Gastrocnemius medialis (tissue), 4 donors: Measurements from ENCODE around the gene AFAP1L2. TPM values are rescaled to one million over a fixed set of nuclear protein-coding genes. Genes with fewer than 3 reads are reported as not detected.

Source experiments
- ATAC-seq, 2 donors: fragments of 150-250 bp; one replicate each; pipeline ENCODE4 v1.9.1; 2016
- DNase-seq, 2 donors: peaks; one replicate each; pipeline ENCODE4 v3.0.0-alpha.2; 2019
- H3K27ac ChIP-seq, 4 donors: fragments of 200-600 bp; sonication (generic); 1 replicate in 1 of 4; 2 replicates in 3 of 4; pipeline ENCODE4 v1.5.1; 2016 to 2018; ENCODE audit warnings: mild to moderate bottlenecking in 2 of 4, moderate library complexity in 1 of 4
- H3K27me3 ChIP-seq, 3 donors: fragments of 200-600 bp; sonication (generic) in 2 of 3; 1 replicate in 1 of 3; 2 replicates in 2 of 3; pipeline versions ENCODE4 v1.5.1 to v1.6.0; 2016 to 2019; ENCODE audit warnings: mild to moderate bottlenecking in 1 of 3, moderate library complexity in 1 of 3
- H3K36me3 ChIP-seq, 2 donors: fragments of 200-600 bp; sonication (generic) in 1 of 2; one replicate each; pipeline ENCODE4 v1.5.1; 2017 to 2018
- H3K4me1 ChIP-seq, 2 donors: fragments of 200-600 bp; sonication (generic) in 1 of 2; one replicate each; pipeline ENCODE4 v1.5.1; 2016 to 2017; ENCODE audit warnings: mild to moderate bottlenecking in 2 of 2
- H3K4me3 ChIP-seq, 4 donors: fragments of 200-600 bp; sonication (generic) in 3 of 4; 1 replicate in 1 of 4; 2 replicates in 3 of 4; pipeline ENCODE4 v1.5.1; 2016 to 2019; ENCODE audit warnings: mild to moderate bottlenecking in 2 of 4
- H3K9me3 ChIP-seq, 3 donors: fragments of 200-600 bp; sonication (generic) in 2 of 3; 1 replicate in 1 of 3; 2 replicates in 2 of 3; pipeline ENCODE4 v1.5.1; 2016 to 2019
- POLR2A ChIP-seq, 2 donors: fragments of 450-650 bp; IDR thresholded peaks; one replicate each; pipeline ENCODE4 v1.6.1; 2017; ENCODE audit warnings: antibody characterized with exemption in 2 of 2, mild to moderate bottlenecking in 2 of 2, moderate library complexity in 2 of 2
- in situ Hi-C, 4 donors: fragments of 200-750 bp; cut with MboI; loops; one replicate each; pipeline versions ENCODE4 v1.15.0 to v1.8.0; 2017; ENCODE audit warnings: low sequenced_read_pairs in 4 of 4
- intact Hi-C: fragments of 100-400 bp; cut with DNase I; formaldehyde crosslinking; loops from one replicate; pipeline ENCODE4 v1.15.1; 2023; ENCODE audit warnings: low total_unique reads
- total RNA-seq, 4 donors: library from RNA; depleted of rRNA; stranded (reverse); fragments of >200 nt; gene quantifications; one replicate each; pipeline versions ENCODE4 v1.1.0 to v1.2.3, GENCODE V29; 2016
- TF ChIP-seq, protein P1 (sequence below), 5 experiments: fragments of 450-650 bp in 3 of 5; fragments of 200-600 bp in 2 of 5; sonication (generic) in 2 of 5; IDR thresholded peaks in 4 of 5; conservative IDR thresholded peaks in 1 of 5; 1 replicate in 4 of 5; 2 replicates in 1 of 5; pipeline ENCODE4 v1.5.1; 2016 to 2019; ENCODE audit warnings: antibody characterized with exemption in 5 of 5, mild to moderate bottlenecking in 3 of 5, moderate library complexity in 3 of 5

The AFAP1L2 gene
- total RNA-seq, 4 donors from 2014 or later, result 1.3 to 3.5 (median 2.1) TPM

DNA sequence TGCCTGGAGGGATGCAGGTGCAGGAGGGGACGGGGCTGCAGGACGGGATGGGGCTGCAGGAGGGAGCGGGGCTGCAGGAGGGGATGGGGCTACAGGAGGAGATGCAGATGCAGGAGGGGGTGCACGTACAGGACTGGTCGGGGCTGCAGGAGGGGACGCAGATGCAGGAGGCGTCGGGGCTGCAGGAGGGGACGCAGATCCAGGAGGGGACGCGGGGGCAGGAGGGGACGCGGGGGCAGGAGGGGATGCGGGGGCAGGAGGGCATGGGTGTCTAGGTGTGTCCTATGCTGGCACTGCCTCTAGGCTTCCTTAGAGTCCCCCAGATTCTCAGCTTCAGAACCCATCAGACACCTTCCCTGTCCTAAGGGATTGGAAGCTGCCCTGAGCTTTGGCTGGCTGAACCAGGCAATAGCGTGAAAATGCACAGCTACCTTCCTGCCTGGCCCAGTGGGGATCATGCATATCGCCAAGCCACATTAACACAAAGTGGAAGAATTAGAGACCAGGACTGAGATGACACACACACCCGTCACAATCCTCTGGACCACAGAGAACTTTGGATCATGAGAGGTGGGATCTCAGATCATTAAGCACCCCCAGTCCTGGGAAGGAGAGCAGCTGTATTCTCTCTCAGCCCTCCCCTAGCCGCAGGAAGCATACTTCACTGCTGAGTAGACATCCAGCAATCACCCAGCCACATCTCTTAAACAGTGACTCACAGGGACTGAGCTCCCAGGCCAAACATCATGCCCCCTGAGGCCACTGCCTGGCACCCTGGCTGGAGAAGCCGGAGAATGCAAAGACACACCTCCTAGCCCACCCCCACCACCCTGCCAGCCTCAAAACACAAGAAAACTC lies 98.0 kb downstream of the AFAP1L2 start:
- Histone ChIP-seq H3K4me3 (no peak overlapping the region), H3K27ac (no peak overlapping the region), H3K27me3 (no peaks in the 10 kb centered on the region), H3K36me3 (no peaks in the 10 kb centered on the region), H3K4me1 (peaks cover 8 to 13% of the 10 kb centered on the region in 2 donors), H3K9me3 (no peaks in the 10 kb centered on the region)
- ATAC-seq (no peak), DNase-seq (no peak)
- TF ChIP-seq, protein P1, sequence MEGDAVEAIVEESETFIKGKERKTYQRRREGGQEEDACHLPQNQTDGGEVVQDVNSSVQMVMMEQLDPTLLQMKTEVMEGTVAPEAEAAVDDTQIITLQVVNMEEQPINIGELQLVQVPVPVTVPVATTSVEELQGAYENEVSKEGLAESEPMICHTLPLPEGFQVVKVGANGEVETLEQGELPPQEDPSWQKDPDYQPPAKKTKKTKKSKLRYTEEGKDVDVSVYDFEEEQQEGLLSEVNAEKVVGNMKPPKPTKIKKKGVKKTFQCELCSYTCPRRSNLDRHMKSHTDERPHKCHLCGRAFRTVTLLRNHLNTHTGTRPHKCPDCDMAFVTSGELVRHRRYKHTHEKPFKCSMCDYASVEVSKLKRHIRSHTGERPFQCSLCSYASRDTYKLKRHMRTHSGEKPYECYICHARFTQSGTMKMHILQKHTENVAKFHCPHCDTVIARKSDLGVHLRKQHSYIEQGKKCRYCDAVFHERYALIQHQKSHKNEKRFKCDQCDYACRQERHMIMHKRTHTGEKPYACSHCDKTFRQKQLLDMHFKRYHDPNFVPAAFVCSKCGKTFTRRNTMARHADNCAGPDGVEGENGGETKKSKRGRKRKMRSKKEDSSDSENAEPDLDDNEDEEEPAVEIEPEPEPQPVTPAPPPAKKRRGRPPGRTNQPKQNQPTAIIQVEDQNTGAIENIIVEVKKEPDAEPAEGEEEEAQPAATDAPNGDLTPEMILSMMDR (IDR thresholded peaks at IDR 0.05 in 4 of 5, conservative IDR thresholded peaks at IDR 0.05 in 1 of 5), result no peak
- TF ChIP-seq POLR2A (IDR thresholded peaks at IDR 0.05), result no peak
- in situ Hi-C loops, result loop anchor here in 3 of 4 donors (10.0 to 25.0 kb wide), 7 partner anchors 128 to 831 kb away; partner anchors contain the start of gene FHIP2A (in 1 of the 3)
- intact Hi-C loops, result loop anchor here (10.0 kb wide), 1 partner anchor 98 kb away; the partner anchor contains the start of gene AFAP1L2

DNA sequence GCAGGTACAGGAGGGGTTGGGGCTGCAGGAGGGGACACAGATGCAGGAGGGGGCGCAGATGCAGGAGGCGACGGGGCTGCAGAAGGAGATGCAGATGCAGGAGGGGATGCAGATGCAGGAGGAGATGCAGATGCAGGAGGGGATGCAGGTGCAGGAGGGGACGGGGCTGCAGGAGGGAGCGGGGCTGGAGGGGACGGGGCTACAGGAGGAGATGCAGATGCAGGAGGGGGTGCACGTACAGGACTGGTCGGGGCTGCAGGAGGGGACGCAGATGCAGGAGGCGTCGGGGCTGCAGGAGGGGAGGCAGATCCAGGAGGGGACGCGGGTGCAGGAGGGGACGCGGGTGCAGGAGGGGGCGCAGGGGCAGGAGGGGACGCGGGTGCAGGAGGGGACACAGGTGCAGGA lies 98.8 kb downstream of the AFAP1L2 start:
- Histone ChIP-seq H3K4me3 (no peak overlapping the region), H3K27me3 (no peaks in the 10 kb centered on the region), H3K36me3 (no peaks in the 10 kb centered on the region), H3K9me3 (no peaks in the 10 kb centered on the region), H3K4me1 (peaks cover 8 to 13% of the 10 kb centered on the region in 2 donors), H3K27ac (no peak overlapping the region)
- no peak for DNase-seq
- intact Hi-C loops, result loop anchor here (10.0 kb wide), 1 partner anchor 99 kb away; the partner anchor contains the start of gene AFAP1L2
- ATAC-seq, result no peak
- TF ChIP-seq, protein P1 (IDR thresholded peaks at IDR 0.05 in 4 of 5, conservative IDR thresholded peaks at IDR 0.05 in 1 of 5), result no peak
- TF ChIP-seq POLR2A (IDR thresholded peaks at IDR 0.05), result no peak
- in situ Hi-C loops, result loop anchor here in 3 of 4 donors (10.0 to 25.0 kb wide), 7 partner anchors 129 to 832 kb away; partner anchors contain the start of gene FHIP2A (in 1 of the 3)

DNA sequence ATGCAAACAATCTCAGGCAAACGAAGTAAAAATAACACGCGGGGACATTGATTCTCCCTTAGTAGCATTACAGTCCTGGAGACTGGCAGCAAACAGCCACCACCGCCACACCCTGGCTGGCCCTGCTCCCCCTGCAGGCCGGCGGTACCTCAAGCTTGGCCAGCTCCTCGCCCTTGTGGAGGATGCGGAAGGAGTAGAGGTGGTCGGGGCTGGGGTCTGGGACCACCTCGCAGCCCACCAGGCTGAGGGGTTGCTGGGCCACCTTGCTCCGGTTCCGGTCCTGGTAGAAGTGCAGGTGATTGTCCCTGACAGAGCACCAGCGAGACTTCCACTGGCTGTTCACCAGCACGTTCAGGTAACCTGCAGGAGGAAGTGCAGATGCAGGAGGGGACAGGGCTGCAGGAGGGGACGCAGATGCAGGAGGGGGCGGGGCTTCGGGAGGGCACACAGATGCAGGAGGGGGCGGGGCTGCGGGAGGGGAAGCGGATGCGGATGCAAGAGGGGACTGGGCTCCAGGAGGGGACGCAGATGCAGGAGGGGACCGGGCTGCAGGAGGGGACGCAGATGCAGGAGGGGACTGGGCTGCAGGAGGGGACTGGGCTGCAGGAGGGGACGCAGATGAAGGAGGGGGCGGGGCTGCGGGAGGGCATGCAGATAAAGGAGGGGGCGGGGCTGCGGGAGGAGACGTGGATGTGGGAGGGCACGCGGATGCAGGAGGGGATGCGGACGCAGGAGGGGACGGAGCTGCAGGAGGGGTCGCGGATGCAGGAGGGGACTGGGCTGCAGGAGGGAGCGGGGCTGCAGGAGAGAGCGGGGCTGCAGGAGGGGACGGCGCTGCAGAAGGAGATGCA lies 99.5 kb downstream of the AFAP1L2 start:
- in situ Hi-C loops, result loop anchor here in 3 of 4 donors (10.0 to 25.0 kb wide), 7 partner anchors 130 to 833 kb away; partner anchors contain the start of gene FHIP2A (in 1 of the 3)
- no peak for TF ChIP-seq POLR2A (IDR thresholded peaks at IDR 0.05)
- TF ChIP-seq, protein P1 (IDR thresholded peaks at IDR 0.05 in 4 of 5, conservative IDR thresholded peaks at IDR 0.05 in 1 of 5), result peak in 1 of 5 experiments; percentile 21
- intact Hi-C loops, result loop anchor here (1.0 to 10.0 kb wide), 4 partner anchors 100 to 482 kb away; partner anchors contain the start of gene AFAP1L2
- peak overlapping the region; percentile 14 to 47 (median 40) for H3K4me3 ChIP-seq
- no peak overlapping the region for H3K27ac ChIP-seq
- ATAC-seq, result peak; percentile 21 to 29
- H3K27me3 ChIP-seq, result no peaks in the 10 kb centered on the region
- no peaks in the 10 kb centered on the region for H3K9me3 ChIP-seq
- H3K4me1 ChIP-seq, result peaks cover 8 to 13% of the 10 kb centered on the region in 2 donors
- no peak for DNase-seq
- no peaks in the 10 kb centered on the region for H3K36me3 ChIP-seq

DNA sequence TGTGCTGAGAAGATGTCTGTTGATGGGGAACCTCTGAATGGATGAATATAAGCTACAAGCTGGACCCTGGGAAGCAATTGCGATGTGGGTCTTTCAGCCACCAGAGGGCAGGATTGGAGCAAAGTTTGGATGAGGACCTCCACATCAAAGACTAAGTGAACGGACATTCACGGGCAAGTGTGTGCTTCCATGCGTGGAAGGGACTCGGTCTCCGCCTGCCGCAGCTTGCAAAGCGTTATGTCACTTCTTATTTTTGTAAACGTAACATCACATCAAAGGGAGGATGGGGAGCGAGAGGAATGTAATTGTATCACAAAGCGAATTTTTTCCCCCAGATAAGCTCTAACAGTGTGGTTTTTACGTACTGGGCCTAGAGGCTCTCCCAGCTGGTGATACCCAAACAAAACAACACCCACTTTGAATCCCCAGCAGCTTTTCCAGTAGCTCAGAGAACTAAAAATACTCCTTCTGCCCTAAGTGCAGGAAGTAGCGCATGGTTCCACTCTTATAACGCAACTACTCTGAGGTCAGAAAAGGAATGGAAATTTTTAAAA lies 100.2 kb downstream of the AFAP1L2 start:
- TF ChIP-seq, protein P1 (IDR thresholded peaks at IDR 0.05 in 4 of 5, conservative IDR thresholded peaks at IDR 0.05 in 1 of 5), result peak; percentile 59 to 77 (median 72)
- no peak for TF ChIP-seq POLR2A (IDR thresholded peaks at IDR 0.05)
- ATAC-seq (peak; percentile 87 to 94), DNase-seq (peak; percentile 41 to 68)
- Histone ChIP-seq H3K4me1 (peaks cover 8 to 13% of the 10 kb centered on the region in 2 donors), H3K4me3 (peak overlapping the region; percentile 14 to 47 (median 40)), H3K36me3 (no peaks in the 10 kb centered on the region), H3K27me3 (no peaks in the 10 kb centered on the region), H3K9me3 (no peaks in the 10 kb centered on the region), H3K27ac (peak overlapping the region in 2 of 4 donors; percentile 2 to 40)
- intact Hi-C loops (loop anchor here (1.0 to 10.0 kb wide), 4 partner anchors 101 to 482 kb away; partner anchors contain the start of gene AFAP1L2), in situ Hi-C loops (loop anchor here in 3 of 4 donors (10.0 to 25.0 kb wide), 7 partner anchors 131 to 833 kb away; partner anchors contain the start of gene FHIP2A (in 1 of the 3))
